OCI-LY1 (cell line): ENCODE data around the gene GOLT1B.

Experiments used
- H2AFZ ChIP-seq: fragments of 200-600 bp; sonication (generic), shearing (Covaris generic); 2 replicates; pipeline ENCODE4 v1.6.0; 2014; ENCODE audit warnings: antibody characterized with exemption, mild to moderate bottlenecking, low read length
- H3F3A ChIP-seq: fragments of 200-600 bp; sonication (generic), shearing (Covaris generic); 2 replicates; pipeline ENCODE4 v1.6.0; 2014; ENCODE audit warnings: mild to moderate bottlenecking, antibody characterized with exemption, low read length, moderate library complexity; ENCODE audit not compliant: insufficient read depth
- H3K27ac ChIP-seq: fragments of 200-600 bp; sonication (generic); 2 replicates; pipeline ENCODE4 v1.5.1; 2014; ENCODE audit warnings: low read length, mixed run types, mild to moderate bottlenecking, low read depth; ENCODE audit not compliant: poor library complexity, severe bottlenecking
- H3K27me3 ChIP-seq: fragments of 200-600 bp; sonication (generic); 2 replicates; pipeline ENCODE4 v1.6.0; 2014; ENCODE audit warnings: antibody characterized with exemption, mild to moderate bottlenecking, low read length, moderate library complexity; ENCODE audit not compliant: insufficient read depth
- H3K36me3 ChIP-seq: fragments of 200-600 bp; sonication (generic); 2 replicates; pipeline ENCODE4 v1.6.1; 2014; ENCODE audit warnings: mild to moderate bottlenecking, antibody characterized with exemption, low read length, moderate library complexity, mixed read lengths; ENCODE audit not compliant: insufficient read depth
- H3K4me1 ChIP-seq: fragments of 200-600 bp; sonication (generic); 2 replicates; pipeline ENCODE4 v1.5.1; 2014; ENCODE audit warnings: mild to moderate bottlenecking, low read length, moderate library complexity; ENCODE audit not compliant: insufficient read depth, severe bottlenecking
- H3K4me2 ChIP-seq: fragments of 200-600 bp; sonication (generic), shearing (Covaris generic); 2 replicates; pipeline ENCODE4 v1.6.1; 2014; ENCODE audit warnings: low read length
- H3K4me3 ChIP-seq: fragments of 200-600 bp; sonication (generic); 2 replicates; pipeline ENCODE4 v1.5.1; 2014; ENCODE audit warnings: low read length, low read depth, mild to moderate bottlenecking, mixed read lengths; ENCODE audit not compliant: poor library complexity, severe bottlenecking
- H3K79me2 ChIP-seq: fragments of 200-600 bp; shearing (Covaris generic); 2 replicates; pipeline ENCODE4 v1.6.1; 2016; ENCODE audit warnings: mixed run types, low read length, mixed read lengths; ENCODE audit not compliant: insufficient read depth
- H3K9ac ChIP-seq: fragments of 200-600 bp; sonication (generic), shearing (Covaris generic); 2 replicates; pipeline ENCODE4 v1.6.1; 2014; ENCODE audit warnings: mild to moderate bottlenecking, low read length, mixed read lengths
- H3K9me2 ChIP-seq: fragments of 200-600 bp; sonication (generic), shearing (Covaris generic); 2 replicates; pipeline ENCODE4 v1.6.1; 2014; ENCODE audit warnings: low read depth, mild to moderate bottlenecking, low read length, mixed read lengths
- H3K9me3 ChIP-seq: fragments of 200-600 bp; shearing (Covaris generic); 2 replicates; pipeline ENCODE4 v1.6.1; 2014; ENCODE audit warnings: low read length, mixed read lengths
- H4K20me1 ChIP-seq: fragments of 200-600 bp; sonication (generic), shearing (Covaris generic); 2 replicates; pipeline ENCODE4 v1.6.0; 2016; ENCODE audit warnings: mild to moderate bottlenecking, low read length; ENCODE audit not compliant: insufficient read depth
- CTCF ChIP-seq: fragments of 200-600 bp; sonication (generic), shearing (Covaris generic); IDR thresholded peaks from 2 replicates; pipeline ENCODE4 v1.5.1; 2017; ENCODE audit warnings: mild to moderate bottlenecking, antibody characterized with exemption, low read length, moderate library complexity, mixed read lengths
- EZH2 ChIP-seq: fragments of 200-600 bp; sonication (generic), shearing (Covaris generic); IDR thresholded peaks from 2 replicates; pipeline ENCODE4 v1.8.0; 2017; ENCODE audit warnings: borderline replicate concordance, mixed run types, mild to moderate bottlenecking, antibody characterized with exemption, low read length, moderate library complexity, mixed read lengths

GOLT1B gene

GRCh38 chr12:21546716-21547115 is 45.1 kb downstream of the GOLT1B start:
- no peaks in the 10 kb centered on the region for H3K36me3 ChIP-seq
- no peaks in the 10 kb centered on the region for H3K4me1 ChIP-seq
- H3K4me2 ChIP-seq: no peak overlapping the region
- no peaks in the 10 kb centered on the region for H3F3A ChIP-seq
- no peaks in the 10 kb centered on the region for H3K27me3 ChIP-seq
- H3K9me2 ChIP-seq: no peaks in the 10 kb centered on the region
- no peaks in the 10 kb centered on the region for H4K20me1 ChIP-seq
- no peak overlapping the region for H2AFZ ChIP-seq
- H3K9me3 ChIP-seq: no peaks in the 10 kb centered on the region
- no peaks in the 10 kb centered on the region for H3K79me2 ChIP-seq
- H3K27ac ChIP-seq: no peak overlapping the region
- H3K9ac ChIP-seq: no peak overlapping the region
- H3K4me3 ChIP-seq: no peak overlapping the region
- TF ChIP-seq CTCF: no peak
- no peak for TF ChIP-seq EZH2

GRCh38 chr12:21547437-21547836 is 45.8 kb downstream of the GOLT1B start:
- TF ChIP-seq CTCF: no peak
- TF ChIP-seq EZH2: no peak
- no peaks in the 10 kb centered on the region for H3F3A ChIP-seq
- no peak overlapping the region for H3K27ac ChIP-seq
- H2AFZ ChIP-seq: no peak overlapping the region
- H3K9ac ChIP-seq: no peak overlapping the region
- no peaks in the 10 kb centered on the region for H3K36me3 ChIP-seq
- no peaks in the 10 kb centered on the region for H3K4me1 ChIP-seq
- no peaks in the 10 kb centered on the region for H4K20me1 ChIP-seq
- no peaks in the 10 kb centered on the region for H3K27me3 ChIP-seq
- no peak overlapping the region for H3K4me2 ChIP-seq
- H3K9me2 ChIP-seq: no peaks in the 10 kb centered on the region
- H3K4me3 ChIP-seq: no peak overlapping the region
- no peaks in the 10 kb centered on the region for H3K79me2 ChIP-seq
- no peaks in the 10 kb centered on the region for H3K9me3 ChIP-seq

GRCh38 chr12:21551841-21552465 is 50.4 kb downstream of the GOLT1B start:
- Histone ChIP-seq H3K9ac (no peak overlapping the region), H3K4me2 (no peak overlapping the region), H3K36me3 (no peaks in the 10 kb centered on the region), H2AFZ (no peak overlapping the region), H3F3A (no peaks in the 10 kb centered on the region), H3K9me2 (no peaks in the 10 kb centered on the region), H3K79me2 (no peaks in the 10 kb centered on the region), H3K4me3 (no peak overlapping the region), H3K27ac (no peak overlapping the region), H3K27me3 (no peaks in the 10 kb centered on the region), H3K9me3 (no peaks in the 10 kb centered on the region), H3K4me1 (no peaks in the 10 kb centered on the region), H4K20me1 (no peaks in the 10 kb centered on the region)
- TF ChIP-seq CTCF (no peak), EZH2 (no peak)
